Stimulated activated CD8-positive, alpha-beta memory T cell treated with anti-CD3 and anti-CD28 coated beads, Interleukin-2, amount 100 ng/mL, for 48 hours (primary cell): Measurements from ENCODE around the gene AIRE.
A peak's percentile ranks its signal among the peaks of the same experiment; 100 is the strongest.
"Not testable (repeated sequence)": the region's sequence is repeated elsewhere in the genome, so short reads cannot be mapped to it uniquely, and the experiment has no call there.

Experiments used
- DNase-seq, 2 donors: peaks; one replicate each; pipeline ENCODE4 v3.0.0-alpha.2; 2020; ENCODE audit warnings: low read depth in 2 of 2

The AIRE gene

GRCh38 chr21:44291936-44292811 is 6.5 kb downstream of the AIRE start:
- DNase-seq: no peak

DNA sequence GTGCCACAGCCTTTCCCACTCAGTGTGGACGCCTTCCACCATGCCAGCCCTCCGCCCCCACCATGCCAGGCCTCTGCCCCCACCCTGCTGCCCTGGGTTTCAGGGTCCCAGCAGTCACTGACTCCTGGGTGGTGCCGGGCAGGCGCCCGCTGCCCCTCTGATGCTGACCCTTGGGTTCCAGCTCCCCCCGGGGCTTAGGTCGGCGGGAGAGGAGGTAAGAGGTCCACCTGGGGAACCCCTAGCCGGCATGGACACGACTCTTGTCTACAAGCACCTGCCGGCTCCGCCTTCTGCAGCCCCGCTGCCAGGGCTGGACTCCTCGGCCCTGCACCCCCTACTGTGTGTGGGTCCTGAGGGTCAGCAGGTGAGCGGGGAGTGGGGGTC is 7.1 kb downstream of the AIRE start:
- DNase-seq: no peak

DNA sequence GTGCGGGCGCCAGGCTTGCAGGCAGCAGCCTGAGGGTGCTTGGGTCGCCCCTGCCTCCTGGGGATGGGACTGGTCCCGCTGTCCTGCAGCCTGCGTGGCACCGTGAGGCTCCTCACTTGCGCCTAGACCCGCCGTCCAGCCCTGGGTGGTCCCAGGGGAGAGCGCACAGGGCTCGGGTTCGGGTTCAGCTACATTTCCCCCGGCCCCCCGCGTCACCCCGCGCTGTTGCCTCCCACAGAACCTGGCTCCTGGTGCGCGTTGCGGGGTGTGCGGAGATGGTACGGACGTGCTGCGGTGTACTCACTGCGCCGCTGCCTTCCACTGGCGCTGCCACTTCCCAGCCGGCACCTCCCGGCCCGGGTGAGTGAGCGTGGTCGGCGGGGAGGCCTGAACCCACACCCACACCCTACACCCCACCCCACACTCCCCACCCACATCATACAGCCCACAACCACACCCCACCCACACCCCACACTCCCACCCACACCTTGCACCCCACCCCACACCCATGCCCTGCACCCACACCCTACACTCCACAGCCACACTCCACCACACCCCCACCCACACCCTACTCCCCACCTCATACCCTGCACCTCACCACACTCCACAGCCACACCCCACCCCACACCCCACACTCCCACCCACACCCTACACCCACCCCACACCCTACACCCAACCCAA is 8.0 kb downstream of the AIRE start:
- no peak for DNase-seq

- no peak for DNase-seq
Measured at GRCh38 chr21:44294391-44295162, 8.9 kb downstream of the AIRE start.

- no peak for DNase-seq
Measured at GRCh38 chr21:44295163-44295573, 9.5 kb downstream of the AIRE start.

- no peak for DNase-seq
Measured at GRCh38 chr21:44295646-44296045, 10.0 kb downstream of the AIRE start.

DNA sequence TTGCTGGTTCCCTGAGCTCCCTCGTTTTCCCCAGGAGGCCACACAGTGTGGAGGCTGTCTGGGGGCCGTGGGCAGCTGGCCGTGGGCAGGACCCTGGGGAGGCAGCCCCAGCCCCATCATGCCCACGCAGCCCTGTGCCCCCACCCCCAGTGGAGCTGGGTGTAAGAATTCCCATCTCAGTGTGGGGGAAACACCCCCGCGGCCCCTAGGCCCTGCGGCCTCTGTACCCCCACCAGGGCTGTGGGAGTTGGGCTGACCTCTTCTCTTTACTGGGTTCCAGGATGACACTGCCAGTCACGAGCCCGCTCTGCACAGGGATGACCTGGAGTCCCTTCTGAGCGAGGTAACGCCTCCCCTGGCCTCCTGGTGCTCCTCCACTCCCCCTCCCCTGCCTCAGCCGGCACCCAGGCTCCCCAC is 10.4 kb downstream of the AIRE start:
- DNase-seq: no peak

GRCh38 chr21:44296916-44297315 is 11.2 kb downstream of the AIRE start:
- DNase-seq: no peak

DNA sequence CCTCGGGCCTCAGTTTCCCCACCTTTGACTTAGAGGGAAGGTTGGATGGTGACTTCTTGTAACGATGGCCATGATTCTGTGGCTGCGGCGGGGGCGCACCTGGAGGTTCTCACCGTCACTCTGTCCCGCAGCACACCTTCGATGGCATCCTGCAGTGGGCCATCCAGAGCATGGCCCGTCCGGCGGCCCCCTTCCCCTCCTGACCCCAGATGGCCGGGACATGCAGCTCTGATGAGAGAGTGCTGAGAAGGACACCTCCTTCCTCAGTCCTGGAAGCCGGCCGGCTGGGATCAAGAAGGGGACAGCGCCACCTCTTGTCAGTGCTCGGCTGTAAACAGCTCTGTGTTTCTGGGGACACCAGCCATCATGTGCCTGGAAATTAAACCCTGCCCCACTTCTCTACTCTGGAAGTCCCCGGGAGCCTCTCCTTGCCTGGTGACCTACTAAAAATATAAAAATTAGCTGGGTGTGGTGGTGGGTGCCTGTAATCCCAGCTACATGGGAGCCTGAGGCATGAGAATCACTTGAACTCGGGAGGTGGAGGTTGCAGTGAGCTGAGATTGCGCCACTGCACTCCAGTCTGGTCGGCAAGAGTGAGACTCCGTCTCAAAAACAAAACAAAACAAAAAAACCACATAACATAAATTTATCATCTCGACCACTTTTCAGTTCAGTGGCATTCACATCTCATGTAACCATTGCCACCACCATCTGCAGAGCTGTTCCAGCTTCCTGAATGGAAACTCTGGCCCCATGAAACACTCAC is 12.0 kb downstream of the AIRE start:
- DNase-seq: peak; percentile 52 to 60

GRCh38 chr21:44298301-44298700 is 12.6 kb downstream of the AIRE start:
- no peak for DNase-seq

DNA sequence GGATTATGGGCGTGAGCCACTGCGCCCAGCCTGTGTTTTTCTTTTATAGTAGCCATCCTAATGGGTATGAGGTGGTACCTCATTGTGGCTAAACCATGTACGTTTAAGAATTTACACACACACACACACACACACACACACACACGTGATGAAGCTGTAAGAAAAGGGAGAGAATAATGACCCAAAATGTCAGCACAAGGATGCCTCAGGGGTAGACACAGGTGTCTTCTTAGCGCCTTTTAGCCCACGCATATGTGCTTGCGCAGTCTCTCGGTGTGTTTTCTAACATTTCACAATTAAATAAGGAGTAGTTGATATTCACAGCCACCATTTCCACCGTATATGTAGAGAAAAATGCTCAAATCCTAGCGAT is 13.4 kb downstream of the AIRE start:
- no peak for DNase-seq

DNA sequence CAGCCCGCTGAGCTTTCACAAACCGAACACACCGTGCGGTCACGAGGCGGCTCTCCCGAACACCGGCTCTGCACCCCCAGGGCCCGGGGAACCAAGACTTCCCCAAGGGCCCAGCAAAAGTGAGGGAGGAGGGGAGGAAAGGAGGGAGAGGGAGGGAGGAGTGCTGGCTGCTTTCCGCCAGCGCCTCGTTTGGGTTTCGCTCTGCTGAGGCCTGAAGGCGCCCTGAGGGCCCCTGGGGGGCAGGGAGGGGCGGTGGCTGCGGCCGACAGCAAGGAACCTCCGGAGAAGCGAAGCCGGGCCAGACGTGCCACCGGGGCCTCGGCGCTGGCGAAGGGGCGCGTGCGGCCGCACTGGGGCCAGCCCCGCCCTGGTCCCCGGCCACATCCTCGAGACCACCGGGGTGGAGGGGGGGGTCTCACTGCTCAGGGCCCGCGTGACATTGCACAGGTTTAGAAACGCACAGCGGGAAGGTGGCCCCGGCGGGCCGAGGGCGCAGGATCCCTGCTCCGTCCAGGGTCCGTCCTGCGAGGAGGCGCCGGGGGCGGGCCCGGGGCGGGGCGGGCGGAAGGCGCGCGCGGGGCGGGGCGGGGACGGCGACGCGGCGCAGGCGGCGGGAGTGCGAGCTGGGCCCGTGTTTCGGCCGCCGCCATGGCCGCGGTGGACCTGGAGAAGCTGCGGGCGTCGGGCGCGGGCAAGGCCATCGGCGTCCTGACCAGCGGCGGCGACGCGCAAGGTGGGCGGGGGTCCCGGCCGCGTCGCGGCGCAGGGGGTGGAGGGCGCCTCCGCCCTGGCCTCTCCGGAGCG is 14.0 kb downstream of the AIRE start, which contains the start of gene PFKL:
PFKL (plus strand) TSS at position 596 of the 804 bp plus-strand sequence; CDS start at position 649, 53 bp downstream.
- peak; percentile 53 to 57 for DNase-seq

- DNase-seq: peak; percentile 45 to 54
Measured at GRCh38 chr21:44300262-44300959, 14.7 kb downstream of the AIRE start.

GRCh38 chr21:44301141-44301540 is 15.5 kb downstream of the AIRE start:
- no peak for DNase-seq

- no peak for DNase-seq
Measured at GRCh38 chr21:44301961-44302406, 16.3 kb downstream of the AIRE start.

- DNase-seq: not testable (repeated sequence)
Measured at GRCh38 chr21:44302573-44303401, 17.1 kb downstream of the AIRE start.

- DNase-seq: no peak
Measured at GRCh38 chr21:44303490-44303981, 17.9 kb downstream of the AIRE start.

DNA sequence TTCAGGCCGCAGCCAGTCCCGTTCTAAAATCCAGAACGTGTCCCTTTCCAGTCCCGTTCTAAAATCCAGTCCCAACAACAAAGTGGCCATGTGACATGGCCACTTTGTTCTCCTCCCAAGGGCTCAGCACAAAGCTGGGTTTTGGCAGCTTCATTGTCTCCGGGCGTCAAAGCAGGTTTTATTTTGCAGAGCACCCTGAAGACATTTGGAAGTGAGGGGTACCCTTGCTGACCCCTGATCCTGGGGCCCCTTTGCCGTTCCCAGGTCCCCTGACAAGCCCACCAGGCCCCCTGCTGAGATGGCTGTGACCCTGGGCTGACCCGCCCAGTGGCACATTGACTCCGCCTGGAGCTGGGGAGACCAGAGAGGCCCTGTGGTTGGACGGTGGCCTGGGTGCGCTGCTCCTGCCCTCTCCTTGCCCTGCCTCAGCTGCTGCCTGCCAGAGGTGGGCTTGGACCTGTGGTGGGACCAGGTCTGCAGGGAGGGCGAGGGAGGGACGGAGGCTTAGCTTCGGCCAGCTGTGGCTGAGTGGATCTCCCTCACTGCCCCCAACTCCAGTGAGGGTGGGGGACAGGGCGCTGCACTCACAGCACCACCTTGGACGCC is 18.4 kb downstream of the AIRE start:
- no peak for DNase-seq
